ENCODE data around the gene PLCL2.

PLCL2 gene

DNA sequence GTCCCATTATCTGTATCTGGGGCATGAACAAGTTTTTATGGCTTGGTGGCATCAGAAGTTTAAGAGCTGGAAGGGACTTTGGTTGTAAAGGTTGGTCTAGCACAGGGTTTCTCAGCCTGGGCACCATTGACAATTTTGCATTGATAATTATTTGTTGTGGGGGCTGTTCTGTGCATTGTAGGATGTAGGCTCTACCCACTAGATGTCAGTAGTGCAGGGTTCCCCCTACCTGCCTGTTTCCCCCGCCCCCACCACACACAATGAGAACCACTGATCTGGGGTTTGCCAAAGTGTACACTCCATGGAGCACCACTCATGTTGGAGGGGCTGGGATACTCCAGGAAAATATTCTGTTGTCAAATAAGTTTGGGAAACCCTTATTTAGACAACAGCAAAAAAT, 42.7 kb downstream of the PLCL2 start:
- H3K4me3 ChIP-seq (ENCODE audit: low read depth, low read length) = no peak overlapping the region
- TF ChIP-seq, protein P1, sequence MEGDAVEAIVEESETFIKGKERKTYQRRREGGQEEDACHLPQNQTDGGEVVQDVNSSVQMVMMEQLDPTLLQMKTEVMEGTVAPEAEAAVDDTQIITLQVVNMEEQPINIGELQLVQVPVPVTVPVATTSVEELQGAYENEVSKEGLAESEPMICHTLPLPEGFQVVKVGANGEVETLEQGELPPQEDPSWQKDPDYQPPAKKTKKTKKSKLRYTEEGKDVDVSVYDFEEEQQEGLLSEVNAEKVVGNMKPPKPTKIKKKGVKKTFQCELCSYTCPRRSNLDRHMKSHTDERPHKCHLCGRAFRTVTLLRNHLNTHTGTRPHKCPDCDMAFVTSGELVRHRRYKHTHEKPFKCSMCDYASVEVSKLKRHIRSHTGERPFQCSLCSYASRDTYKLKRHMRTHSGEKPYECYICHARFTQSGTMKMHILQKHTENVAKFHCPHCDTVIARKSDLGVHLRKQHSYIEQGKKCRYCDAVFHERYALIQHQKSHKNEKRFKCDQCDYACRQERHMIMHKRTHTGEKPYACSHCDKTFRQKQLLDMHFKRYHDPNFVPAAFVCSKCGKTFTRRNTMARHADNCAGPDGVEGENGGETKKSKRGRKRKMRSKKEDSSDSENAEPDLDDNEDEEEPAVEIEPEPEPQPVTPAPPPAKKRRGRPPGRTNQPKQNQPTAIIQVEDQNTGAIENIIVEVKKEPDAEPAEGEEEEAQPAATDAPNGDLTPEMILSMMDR (IDR thresholded peaks at IDR 0.05; ENCODE audit: insufficient read depth, low read length, missing control alignments) = no peak
- POLR2A ChIA-PET = no interaction called here
- CTCF ChIA-PET = no interaction called here
- no peak for DNase-seq (ENCODE audit: low read depth, low spot score)

DNA sequence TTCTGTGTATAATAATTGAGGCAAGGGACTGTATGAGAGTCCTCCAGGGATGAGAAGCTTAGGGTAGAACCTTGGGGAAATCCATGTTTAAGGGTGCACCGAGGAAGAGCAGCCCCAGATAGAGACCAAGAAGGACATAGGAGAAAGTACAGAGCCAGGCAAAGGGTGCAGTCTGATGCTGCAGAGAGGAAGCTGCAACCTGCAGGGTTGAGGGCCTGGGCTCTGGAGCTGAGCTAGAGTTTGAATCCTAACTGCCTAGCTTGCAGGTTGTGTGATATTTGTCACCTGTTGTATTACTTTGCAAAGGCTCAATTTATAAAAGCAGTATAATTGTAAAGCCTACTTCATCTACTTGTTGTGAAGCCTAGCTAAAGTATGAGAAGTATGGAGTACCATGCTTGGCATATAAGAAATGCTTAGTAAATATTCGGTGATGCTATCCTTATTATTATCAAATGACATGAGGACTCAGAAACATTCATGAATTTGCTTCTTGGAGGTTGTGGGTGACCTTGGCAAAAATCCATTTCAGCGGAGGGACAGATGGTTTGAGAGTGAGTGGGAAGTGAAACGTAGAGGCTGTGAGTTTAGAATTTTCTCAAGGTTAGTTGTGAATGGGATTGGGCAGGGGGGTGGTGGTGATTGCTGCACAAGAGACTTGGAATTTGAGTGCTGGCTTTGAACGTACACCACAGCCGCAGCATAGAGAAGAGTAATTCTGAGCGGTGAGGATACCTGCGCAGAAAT, 43.8 kb downstream of the PLCL2 start:
- TF ChIP-seq, protein P1 (IDR thresholded peaks at IDR 0.05; ENCODE audit: insufficient read depth, low read length, missing control alignments) = no peak
- H3K4me3 ChIP-seq (ENCODE audit: low read depth, low read length) = no peak overlapping the region
- CTCF ChIA-PET = interaction anchor here (1.4 kb wide), 1 partner anchor 10 kb away, joined by 4 read pairs; no protein-coding TSS in a partner anchor
- POLR2A ChIA-PET = no interaction called here
- no peak for DNase-seq (ENCODE audit: low read depth, low spot score)

DNA sequence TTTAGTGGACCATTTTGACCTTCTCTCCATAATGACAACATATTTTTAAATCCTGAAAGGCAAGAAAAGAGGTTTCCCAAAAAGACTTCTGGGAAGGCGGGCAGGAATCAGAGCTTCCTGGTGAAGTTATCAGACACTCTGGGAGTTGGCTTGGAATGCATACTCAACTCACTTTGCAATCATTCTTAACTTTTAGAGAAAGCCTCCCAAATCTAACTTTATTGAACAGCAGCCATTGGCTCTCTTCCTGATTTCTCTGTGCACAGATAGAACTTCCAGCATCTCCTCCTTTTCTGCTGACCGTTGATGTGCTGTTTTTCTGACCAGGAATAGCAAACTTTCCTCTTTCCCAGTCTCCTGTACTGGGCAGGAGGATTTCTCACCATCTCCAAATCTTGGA, 44.6 kb downstream of the PLCL2 start:
- ChIA-PET POLR2A (no interaction called here), CTCF (interaction anchor here (1.4 kb wide), 1 partner anchor 10 kb away, joined by 4 read pairs; no protein-coding TSS in a partner anchor)
- no peak for DNase-seq (ENCODE audit: low read depth, low spot score)
- H3K4me3 ChIP-seq (ENCODE audit: low read depth, low read length) = no peak overlapping the region
- TF ChIP-seq, protein P1 (IDR thresholded peaks at IDR 0.05; ENCODE audit: insufficient read depth, low read length, missing control alignments) = no peak

DNA sequence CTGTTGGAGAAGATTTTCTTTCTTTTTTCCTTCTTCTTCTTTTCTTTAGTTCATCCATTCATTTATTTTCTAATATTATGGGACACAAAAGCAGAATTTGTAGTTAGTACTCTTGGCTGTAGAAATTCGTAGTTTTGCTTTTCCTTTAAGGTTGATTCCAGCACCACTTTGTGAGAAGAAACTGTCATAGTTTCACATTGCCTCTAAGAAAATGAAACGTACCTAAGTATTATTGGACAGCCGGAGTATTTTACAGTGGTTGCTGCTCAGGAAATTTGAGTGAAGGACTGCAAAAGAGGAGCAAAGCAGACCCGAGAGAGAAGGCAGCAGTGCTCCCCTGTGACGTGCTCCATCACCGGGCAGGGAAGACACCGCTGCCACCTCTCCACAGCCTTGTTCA, 48.1 kb downstream of the PLCL2 start:
- ChIA-PET POLR2A (no interaction called here), CTCF (no interaction called here)
- DNase-seq (ENCODE audit: low read depth, low spot score) = no peak

DNA sequence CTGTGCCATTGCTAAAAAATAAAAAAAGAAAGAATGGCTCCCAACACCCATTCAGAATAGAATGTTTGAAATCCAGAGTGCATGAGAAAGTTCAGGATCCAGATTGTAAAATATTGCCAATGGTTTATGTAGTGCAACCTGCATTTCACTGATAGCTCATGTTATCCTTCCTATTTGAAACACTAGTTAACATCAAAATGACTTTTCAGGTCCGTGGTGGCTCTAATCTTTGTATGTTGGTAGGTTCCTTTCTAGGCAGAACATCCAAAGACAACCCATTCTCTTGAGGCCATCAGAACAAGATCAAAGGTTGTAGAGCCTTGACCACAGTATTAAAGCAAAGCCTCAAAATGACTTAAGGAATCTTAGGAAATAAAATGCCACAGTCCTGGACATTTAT, 51.0 kb downstream of the PLCL2 start:
- DNase-seq (ENCODE audit: low read depth, low spot score) = no peak
- H3K4me3 ChIP-seq (ENCODE audit: low read depth, low read length) = no peak overlapping the region
- CTCF ChIA-PET = no interaction called here
- POLR2A ChIA-PET = no interaction called here
- TF ChIP-seq, protein P1 (IDR thresholded peaks at IDR 0.05; ENCODE audit: insufficient read depth, low read length, missing control alignments) = no peak

More for the DNA sequence above, 48.1 kb downstream of the PLCL2 start:
- TF ChIP-seq, protein P1 (IDR thresholded peaks at IDR 0.05; ENCODE audit: insufficient read depth, low read length, missing control alignments) = no peak
- H3K4me3 ChIP-seq (ENCODE audit: low read depth, low read length) = no peak overlapping the region

DNA sequence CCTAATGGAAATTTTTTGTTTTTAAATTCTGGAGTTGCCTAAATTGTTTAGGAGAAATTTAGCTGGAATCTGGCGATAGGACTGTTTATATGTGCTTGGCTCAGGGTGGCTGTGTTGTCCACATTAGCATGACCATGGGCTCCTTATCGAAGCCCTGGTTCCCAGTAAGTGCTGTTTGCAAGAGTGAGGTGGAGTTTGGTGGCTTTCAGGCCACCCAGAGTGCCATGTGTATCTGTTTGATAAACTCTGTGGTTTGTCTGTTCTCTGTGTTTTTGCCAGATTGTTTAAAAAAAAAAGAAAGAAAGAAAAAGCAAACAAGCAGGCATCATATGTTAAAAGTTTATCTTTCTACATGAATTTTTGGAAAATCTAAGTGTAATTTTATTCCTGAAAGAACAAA, 51.5 kb downstream of the PLCL2 start:
- POLR2A ChIA-PET = no interaction called here
- TF ChIP-seq, protein P1 (IDR thresholded peaks at IDR 0.05; ENCODE audit: insufficient read depth, low read length, missing control alignments) = no peak
- DNase-seq (ENCODE audit: low read depth, low spot score) = no peak
- H3K4me3 ChIP-seq (ENCODE audit: low read depth, low read length) = no peak overlapping the region
- CTCF ChIA-PET = no interaction called here
